ENCODE measurements around the gene EGLN3.

Gene EGLN3

DNA sequence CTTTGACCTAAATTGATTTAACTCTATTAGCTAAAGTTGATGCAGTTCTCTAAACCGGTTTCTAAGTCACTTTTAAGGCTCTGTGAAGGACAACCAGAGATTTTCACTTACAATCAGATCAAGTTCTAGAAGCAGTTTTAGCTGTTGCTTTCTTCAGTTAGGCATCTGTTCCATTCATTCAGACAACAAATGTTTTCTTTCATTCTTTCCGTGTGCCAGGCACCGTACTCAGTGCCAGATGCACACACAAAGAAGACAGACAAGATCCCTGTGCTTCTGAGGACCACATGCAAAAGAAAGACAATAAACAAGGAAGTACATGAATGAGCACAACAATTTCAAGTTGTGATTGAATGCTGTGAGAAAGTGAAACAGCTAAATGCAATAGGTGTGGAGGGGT is 11.1 kb upstream of the EGLN3 start:
- DNase-seq: no peak

- DNase-seq: no peak
Observed at GRCh38 chr14:33959692-33960151, 8.8 kb upstream of the EGLN3 start.

GRCh38 chr14:33958605-33959226 is 7.8 kb upstream of the EGLN3 start:
- no peak for DNase-seq

DNA sequence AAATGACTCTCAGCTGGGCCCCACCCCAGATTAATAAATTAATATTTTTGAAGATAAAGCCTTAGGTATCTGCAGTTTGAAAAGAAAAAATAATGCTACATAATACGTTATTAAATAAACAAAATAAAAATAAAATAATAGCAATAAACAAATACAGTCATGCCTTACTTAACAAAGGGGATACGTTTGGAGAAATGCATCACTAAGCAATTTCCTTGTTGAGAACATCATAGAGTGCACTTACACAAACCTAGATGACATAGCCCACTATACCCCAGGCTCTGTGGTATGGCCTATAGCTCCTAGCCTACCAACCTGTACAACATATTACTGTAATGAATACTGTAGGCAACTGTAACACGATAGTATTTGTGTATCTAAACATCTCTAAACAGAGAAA is 7.1 kb upstream of the EGLN3 start:
- DNase-seq: no peak

GRCh38 chr14:33957299-33957698 is 6.4 kb upstream of the EGLN3 start:
- no peak for DNase-seq

GRCh38 chr14:33956640-33957039 is 5.8 kb upstream of the EGLN3 start:
- no peak for DNase-seq

DNA sequence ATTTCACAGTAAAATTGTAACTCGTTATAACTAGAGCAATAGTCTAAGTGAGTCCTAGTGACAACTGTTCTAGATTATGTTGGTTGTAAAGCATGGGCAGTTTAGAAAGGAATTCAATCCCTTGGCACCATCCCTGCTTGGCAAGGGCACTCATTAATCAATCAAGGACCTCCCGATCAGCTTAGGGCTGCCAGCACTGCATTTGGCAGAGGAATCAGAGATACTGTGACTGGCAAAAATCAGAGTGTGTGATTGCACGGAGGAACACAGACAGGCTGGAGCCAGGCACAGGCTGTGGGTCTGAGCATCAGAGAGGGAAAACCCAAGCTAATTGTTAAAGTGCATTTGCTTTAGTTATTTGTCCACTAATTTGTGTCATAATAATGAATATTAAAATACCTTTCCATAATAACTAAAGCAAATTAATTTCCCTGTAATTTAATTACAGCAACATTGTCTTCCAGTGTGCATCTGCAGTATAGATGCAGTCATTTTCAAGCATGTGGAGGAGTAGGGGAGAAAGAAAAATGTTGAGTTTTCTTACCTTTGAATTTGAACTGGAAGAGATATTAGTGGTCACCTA is 3.2 kb upstream of the EGLN3 start:
- no peak for DNase-seq

DNA sequence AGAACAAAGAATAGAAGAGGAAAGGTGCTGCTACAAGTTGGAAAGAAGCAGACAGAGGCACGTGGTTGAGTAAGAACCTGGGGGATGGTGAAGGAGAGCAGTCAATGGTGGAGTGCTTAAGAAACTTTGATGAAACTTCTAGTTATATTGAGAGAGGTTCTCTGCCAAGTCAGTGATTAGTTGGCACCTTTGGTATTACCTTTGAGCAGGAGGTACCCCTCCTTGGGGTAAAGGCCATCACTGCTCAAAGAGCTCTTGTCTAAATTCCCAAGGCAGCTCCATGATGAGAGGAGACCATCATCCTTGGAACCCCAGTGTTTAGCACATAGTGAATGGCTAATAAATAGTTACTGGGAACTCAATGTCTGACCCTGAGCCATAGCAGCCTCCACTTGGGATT is 1.7 kb upstream of the EGLN3 start:
- DNase-seq: no peak

DNA sequence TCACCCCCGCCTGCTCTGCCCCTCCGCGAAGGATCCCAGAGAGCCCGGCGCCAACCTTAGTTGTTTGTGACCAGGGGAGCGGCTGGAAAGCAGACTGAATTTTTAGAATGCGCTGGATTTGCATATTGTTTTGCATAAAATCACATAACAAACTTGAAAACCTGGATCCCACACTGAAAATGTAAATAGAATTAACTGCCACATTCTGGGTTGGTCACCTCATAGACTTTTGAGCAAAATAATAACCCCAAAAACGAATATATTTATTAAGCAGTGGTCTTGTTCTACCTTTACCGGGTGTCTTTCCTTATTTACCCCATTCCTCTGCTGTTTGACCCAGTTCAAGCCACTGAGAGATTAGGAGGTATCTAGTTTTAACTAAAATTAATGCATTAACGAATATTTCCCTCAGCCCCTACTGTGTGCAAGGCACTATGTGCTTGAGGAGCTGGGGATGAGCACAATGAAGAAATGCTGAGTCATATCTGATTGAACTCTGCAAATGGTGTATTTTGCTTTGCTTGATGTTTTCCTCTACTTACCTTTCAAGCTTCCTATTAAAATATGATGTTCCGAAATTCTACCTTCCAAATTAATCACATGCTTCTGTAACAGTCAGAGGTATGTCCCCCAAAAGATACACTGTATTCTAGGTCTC is 438 bp upstream of the EGLN3 start:
- no peak for DNase-seq

GRCh38 chr14:33949411-33949893 is 1.4 kb downstream of the EGLN3 start:
- no peak for DNase-seq

- DNase-seq: no peak
Observed at GRCh38 chr14:33948869-33949408, 1.9 kb downstream of the EGLN3 start.

GRCh38 chr14:33948145-33948868 is 2.6 kb downstream of the EGLN3 start:
- DNase-seq: no peak

DNA sequence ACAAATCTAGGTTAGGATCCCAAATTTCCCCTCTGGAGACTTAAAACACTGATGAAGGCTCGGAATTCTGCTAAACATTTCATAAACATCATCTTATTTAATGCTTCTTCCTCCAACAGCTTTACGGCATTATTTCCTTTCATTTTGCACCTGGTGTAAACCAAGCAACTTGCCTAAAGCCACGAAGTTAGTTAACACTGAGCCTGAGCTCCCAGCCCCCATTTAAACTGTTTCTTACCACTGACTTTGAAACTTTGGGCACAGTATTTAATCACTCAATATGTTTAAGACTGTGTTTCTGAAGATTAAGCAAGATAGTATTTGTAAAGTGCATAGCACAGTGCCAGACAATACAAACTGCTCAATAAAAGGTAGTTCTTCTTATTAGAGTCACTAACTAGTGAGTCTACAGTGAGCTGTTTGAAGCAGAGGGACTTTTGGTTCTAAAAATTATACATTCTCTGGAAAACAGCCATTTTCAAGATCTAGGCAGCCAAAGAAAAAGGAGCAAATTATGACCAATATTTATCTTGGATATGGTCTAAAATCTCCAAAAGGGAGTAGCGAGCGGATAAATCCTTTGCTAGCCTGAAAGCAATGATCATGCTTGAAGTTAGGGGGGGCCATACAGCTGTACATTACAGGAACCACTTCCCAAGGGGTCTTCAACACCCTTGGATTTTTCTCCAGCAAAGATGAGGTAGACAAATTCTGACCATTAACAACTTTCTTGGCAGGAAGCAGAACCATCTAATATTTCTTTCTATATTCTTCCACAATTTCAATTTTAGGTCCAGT is 4.0 kb downstream of the EGLN3 start:
- no peak for DNase-seq

GRCh38 chr14:33945210-33946088 is 5.4 kb downstream of the EGLN3 start:
- no peak for DNase-seq

GRCh38 chr14:33943096-33943883 is 7.6 kb downstream of the EGLN3 start:
- DNase-seq: no peak

- DNase-seq: no peak
Observed at GRCh38 chr14:33941718-33942117, 9.2 kb downstream of the EGLN3 start.

DNA sequence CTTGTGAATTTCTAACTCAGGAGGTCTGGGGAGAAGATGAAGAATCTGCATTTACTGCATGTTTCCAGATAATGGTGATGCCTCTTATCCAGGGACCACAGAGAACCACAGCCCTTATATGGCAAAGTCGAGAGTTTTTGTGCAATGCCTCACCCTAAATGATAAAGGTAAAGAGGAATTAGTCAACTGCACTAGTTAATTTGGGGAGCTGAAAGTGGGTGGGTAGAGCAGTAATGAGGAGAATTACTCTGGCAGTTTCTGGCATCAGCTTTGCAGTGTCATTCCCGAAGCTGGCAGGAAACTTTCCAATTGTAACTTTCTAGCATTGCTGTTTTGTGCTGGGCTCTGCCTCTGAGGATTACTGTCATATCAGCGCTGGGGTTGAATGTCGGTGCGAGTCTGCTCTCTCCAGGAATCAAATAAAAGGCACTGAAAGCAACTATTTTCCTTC is 10.3 kb downstream of the EGLN3 start:
- no peak for DNase-seq

GRCh38 chr14:33938131-33938949 is 12.5 kb downstream of the EGLN3 start:
- peak; percentile 6 for DNase-seq

DNA sequence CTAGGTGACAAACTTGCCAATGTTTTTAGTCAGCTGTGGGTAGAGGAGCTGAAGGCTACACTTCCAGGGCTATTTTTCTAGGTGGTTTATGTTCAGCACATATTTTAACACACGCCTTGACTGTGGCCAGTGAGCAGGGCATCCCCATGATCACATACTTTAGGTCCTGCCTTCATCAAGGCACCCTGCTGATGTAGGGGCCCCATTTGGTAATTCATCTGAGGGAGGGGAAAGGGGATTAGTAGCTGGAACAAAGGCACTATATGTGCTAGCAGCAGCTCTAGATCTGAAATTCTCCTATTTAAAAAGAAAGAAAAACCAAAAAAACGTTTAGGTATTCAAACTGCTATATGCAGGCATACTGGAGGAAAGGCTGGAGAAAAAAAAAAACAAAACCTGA is 14.5 kb downstream of the EGLN3 start:
- no peak for DNase-seq

DNA sequence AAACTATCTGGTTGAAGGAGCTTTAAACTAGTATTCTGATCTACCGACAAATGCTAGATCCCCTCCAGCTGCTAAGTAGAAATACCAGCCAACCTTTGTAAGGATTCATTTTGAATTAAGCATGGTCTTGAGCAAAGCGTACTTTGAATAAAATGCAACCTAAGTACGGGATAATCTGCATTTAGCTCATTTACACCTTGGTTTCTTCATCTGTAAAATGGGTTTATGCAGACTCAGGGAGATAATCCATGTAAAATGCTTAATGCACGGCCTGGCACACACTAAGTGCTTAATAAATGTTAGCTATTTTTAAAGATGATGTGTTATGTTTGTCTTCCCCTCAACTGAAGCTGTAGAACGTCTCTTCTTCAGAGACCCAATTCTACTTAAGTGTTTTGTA is 15.9 kb downstream of the EGLN3 start:
- DNase-seq: no peak

All from EL (cell line).